Tibial artery (tissue), 4 donors: Measurements from ENCODE around the gene RAB1B.

Experiments
- DNase-seq, 2 donors: peaks; one replicate each; pipeline ENCODE4 v3.0.0-alpha.2; 2019
- H3K27ac ChIP-seq, 2 donors: fragments of 200-600 bp; sonication (generic) in 1 of 2; 1 replicate in 1 of 2; 2 replicates in 1 of 2; pipeline ENCODE4 v1.5.1; 2018 to 2019; ENCODE audit warnings: mild to moderate bottlenecking in 1 of 2
- H3K27me3 ChIP-seq, 2 donors: fragments of 200-600 bp; sonication (generic) in 1 of 2; one replicate each; pipeline versions ENCODE4 v1.5.1 to v1.6.0; 2016 to 2019
- H3K36me3 ChIP-seq, 3 donors: fragments of 200-600 bp; sonication (generic) in 2 of 3; one replicate each; pipeline ENCODE4 v1.5.1; 2016 to 2019; ENCODE audit warnings: mild to moderate bottlenecking in 2 of 3
- H3K4me1 ChIP-seq, 4 donors: fragments of 200-600 bp; sonication (generic) in 2 of 4; 1 replicate in 3 of 4; 2 replicates in 1 of 4; pipeline ENCODE4 v1.5.1; 2016 to 2019
- H3K4me3 ChIP-seq, 2 donors: fragments of 200-600 bp; sonication (generic) in 1 of 2; 1 replicate in 1 of 2; 2 replicates in 1 of 2; pipeline ENCODE4 v1.5.1; 2018 to 2019; ENCODE audit warnings: mild to moderate bottlenecking in 2 of 2
- H3K9me3 ChIP-seq, 3 donors: fragments of 200-600 bp; sonication (generic) in 1 of 3; one replicate each; pipeline ENCODE4 v1.5.1; 2016 to 2019
- intact Hi-C: fragments of 100-400 bp; cut with DNase I; formaldehyde crosslinking; loops from one replicate; pipeline ENCODE4 v1.15.0; 2023; ENCODE audit warnings: low total_unique reads
- TF ChIP-seq, protein P1 (sequence below), 2 experiments: fragments of 200-600 bp in 1 of 2; fragments of 450-650 bp in 1 of 2; IDR thresholded peaks; one replicate each; pipeline ENCODE4 v1.5.1; 2017 to 2019; ENCODE audit warnings: antibody characterized with exemption in 2 of 2, mild to moderate bottlenecking in 1 of 2, moderate library complexity in 1 of 2

The RAB1B gene

GRCh38 chr11:66291706-66292542, 23.5 kb downstream of the RAB1B start, which contains the start of gene TMEM151A:
Gene TMEM151A (plus strand): TSS chr11:66291894. CDS start chr11:66292014, 120 bp downstream.
- TF ChIP-seq, protein P1, sequence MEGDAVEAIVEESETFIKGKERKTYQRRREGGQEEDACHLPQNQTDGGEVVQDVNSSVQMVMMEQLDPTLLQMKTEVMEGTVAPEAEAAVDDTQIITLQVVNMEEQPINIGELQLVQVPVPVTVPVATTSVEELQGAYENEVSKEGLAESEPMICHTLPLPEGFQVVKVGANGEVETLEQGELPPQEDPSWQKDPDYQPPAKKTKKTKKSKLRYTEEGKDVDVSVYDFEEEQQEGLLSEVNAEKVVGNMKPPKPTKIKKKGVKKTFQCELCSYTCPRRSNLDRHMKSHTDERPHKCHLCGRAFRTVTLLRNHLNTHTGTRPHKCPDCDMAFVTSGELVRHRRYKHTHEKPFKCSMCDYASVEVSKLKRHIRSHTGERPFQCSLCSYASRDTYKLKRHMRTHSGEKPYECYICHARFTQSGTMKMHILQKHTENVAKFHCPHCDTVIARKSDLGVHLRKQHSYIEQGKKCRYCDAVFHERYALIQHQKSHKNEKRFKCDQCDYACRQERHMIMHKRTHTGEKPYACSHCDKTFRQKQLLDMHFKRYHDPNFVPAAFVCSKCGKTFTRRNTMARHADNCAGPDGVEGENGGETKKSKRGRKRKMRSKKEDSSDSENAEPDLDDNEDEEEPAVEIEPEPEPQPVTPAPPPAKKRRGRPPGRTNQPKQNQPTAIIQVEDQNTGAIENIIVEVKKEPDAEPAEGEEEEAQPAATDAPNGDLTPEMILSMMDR (IDR thresholded peaks at IDR 0.05), result no peak
- no peaks in the 10 kb centered on the region for H3K9me3 ChIP-seq
- peaks cover 0 to 50% of the 10 kb centered on the region in 2 donors for H3K27me3 ChIP-seq
- no peaks in the 10 kb centered on the region for H3K36me3 ChIP-seq
- no peak for DNase-seq
- H3K4me3 ChIP-seq, result peak within 1 kb of the TSS; percentile 31 to 46
- peaks cover 0 to 36% (median 29%) of the 10 kb centered on the region in 4 donors for H3K4me1 ChIP-seq
- intact Hi-C loops, result no loop called here
- H3K27ac ChIP-seq, result no peak within 1 kb of the TSS

DNA sequence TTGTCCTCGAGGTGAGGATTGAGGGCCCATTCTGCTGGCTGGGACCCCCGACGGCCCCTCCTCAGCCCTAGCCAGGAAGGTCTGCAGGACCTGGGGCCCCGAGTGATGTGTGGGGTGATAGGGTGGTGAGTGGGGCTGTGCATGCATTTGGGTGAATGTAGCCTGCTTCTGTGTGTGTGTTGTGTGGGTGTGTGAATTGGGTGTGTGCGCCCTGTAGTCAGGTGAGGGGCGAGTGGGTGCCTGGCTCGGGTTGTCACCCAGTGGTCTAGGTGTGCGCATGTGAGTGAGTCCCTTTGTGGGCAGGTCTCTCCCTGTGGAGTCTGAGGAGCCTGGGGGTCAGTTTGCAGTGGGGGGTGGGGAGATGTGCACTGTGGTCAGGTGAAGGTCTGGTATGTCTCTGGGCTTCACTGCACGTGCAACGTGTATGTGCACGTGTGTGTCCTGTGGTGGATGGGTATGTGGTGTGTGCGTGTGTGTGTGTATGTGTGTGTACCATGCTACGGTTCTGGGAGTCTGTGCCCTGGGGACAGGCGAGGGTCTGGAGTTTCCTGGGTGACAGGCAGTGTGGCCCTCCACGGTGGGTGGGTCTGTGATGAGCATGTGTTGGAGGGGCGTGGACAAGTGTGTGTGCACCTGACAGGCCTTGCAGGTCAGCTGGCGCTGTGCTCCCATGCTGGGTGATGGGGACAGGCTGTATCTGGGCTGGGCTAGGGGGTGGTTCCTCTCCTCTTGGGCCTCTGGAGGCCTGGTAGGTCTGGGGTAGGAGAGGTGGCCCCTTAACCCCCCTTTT, 24.3 kb downstream of the RAB1B start:
- intact Hi-C loops, result no loop called here
- Histone ChIP-seq H3K36me3 (no peaks in the 10 kb centered on the region), H3K27ac (no peak overlapping the region), H3K9me3 (no peaks in the 10 kb centered on the region), H3K4me1 (peaks cover 0 to 30% (median 23%) of the 10 kb centered on the region in 4 donors), H3K27me3 (peaks cover 0 to 57% of the 10 kb centered on the region in 2 donors), H3K4me3 (no peak overlapping the region)
- TF ChIP-seq, protein P1 (IDR thresholded peaks at IDR 0.05), result no peak
- DNase-seq, result no peak

GRCh38 chr11:66293352-66293751, 24.9 kb downstream of the RAB1B start:
- H3K4me1 ChIP-seq, result peaks cover 0 to 23% (median 17%) of the 10 kb centered on the region in 4 donors
- no peaks in the 10 kb centered on the region for H3K9me3 ChIP-seq
- H3K27ac ChIP-seq, result no peak overlapping the region
- no peak overlapping the region for H3K4me3 ChIP-seq
- TF ChIP-seq, protein P1 (IDR thresholded peaks at IDR 0.05), result no peak
- DNase-seq, result no peak
- H3K36me3 ChIP-seq, result no peaks in the 10 kb centered on the region
- intact Hi-C loops, result no loop called here
- peaks cover 0 to 57% of the 10 kb centered on the region in 2 donors for H3K27me3 ChIP-seq

DNA sequence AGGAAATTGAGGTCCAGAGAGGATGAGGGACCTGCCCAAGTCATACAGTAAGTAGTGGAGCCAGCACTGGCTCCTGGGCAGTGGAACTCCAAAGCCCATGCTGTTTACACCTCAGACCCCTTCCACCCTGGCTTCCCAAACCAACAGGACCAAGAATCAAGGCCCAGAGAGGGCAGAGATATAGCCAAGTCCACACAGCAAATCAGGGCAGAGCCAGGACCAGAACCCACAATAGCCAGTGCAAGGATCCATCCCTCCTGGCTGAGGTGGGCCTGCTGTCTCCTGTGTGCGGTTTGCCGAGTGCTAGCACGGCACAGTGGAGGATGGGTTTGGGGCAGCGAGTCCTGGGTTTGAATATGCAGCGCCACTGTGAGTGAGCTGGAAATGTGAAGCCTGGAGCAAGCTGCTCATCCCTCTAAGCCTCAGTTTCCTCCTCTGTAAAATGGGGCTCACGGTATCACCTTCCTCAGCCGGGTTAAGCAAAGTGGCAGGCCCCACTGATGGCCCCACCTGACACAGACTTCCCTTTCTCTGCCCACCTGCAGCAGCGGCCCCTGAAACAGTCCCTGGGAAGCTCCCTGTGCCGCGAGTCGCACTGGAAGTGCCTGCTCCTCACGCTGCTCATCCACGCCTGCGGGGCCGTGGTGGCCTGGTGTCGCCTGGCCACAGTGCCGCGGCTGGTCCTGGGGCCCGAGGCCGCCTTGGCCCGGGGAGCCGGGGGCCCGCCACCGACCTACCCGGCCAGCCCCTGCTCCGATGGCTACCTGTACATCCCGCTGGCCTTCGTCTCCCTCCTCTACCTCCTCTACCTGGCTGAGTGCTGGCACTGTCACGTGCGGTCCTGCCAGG, 25.6 kb downstream of the RAB1B start:
- intact Hi-C loops, result no loop called here
- H3K4me3 ChIP-seq, result no peak overlapping the region
- no peak for DNase-seq
- H3K9me3 ChIP-seq, result no peaks in the 10 kb centered on the region
- H3K36me3 ChIP-seq, result no peaks in the 10 kb centered on the region
- peaks cover 0 to 22% (median 15%) of the 10 kb centered on the region in 4 donors for H3K4me1 ChIP-seq
- peaks cover 0 to 57% of the 10 kb centered on the region in 2 donors for H3K27me3 ChIP-seq
- TF ChIP-seq, protein P1 (IDR thresholded peaks at IDR 0.05), result no peak
- no peak overlapping the region for H3K27ac ChIP-seq
